ENCODE data around the gene NSUN7. TPM values are rescaled to one million over a fixed set of nuclear protein-coding genes. Genes with fewer than 3 reads are reported as not detected.

NSUN7 gene
- total RNA-seq, 1 donor from 2014 or later: 5.0 TPM

DNA sequence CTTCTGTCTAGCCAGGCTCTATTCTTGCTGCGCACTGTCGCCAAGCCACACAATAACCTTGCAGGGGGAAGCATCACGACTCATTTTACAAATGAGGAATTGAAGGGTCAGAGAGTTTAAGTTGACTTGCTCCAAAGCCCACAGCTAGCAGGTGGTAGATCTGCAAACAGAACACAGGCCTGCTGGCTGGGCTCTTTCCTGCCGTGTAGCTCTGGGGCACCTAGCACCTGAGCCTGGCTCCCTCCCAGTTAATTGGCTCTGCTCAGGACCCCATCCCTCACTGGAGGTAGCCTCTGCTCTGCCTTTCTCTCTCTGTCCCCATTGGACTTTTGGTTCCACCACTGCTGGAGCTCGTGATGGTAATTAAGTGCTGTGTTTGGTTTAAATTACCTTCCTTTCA, 98.5 kb downstream of the NSUN7 start:
- H3K27ac ChIP-seq: peak overlapping the region in 1 of 2 donors; percentile 11
- H3K4me3 ChIP-seq: no peak overlapping the region
- no peaks in the 10 kb centered on the region for H3K9me3 ChIP-seq
- H3K27me3 ChIP-seq: no peaks in the 10 kb centered on the region
- DNase-seq (ENCODE audit: low spot score in 2 of 2): no peak
- H3K36me3 ChIP-seq: no peaks in the 10 kb centered on the region
- H3K4me1 ChIP-seq: peaks cover 0 to 15% of the 10 kb centered on the region in 2 donors
- intact Hi-C loops (cut with DNase I): loop anchor here (5.0 to 10.0 kb wide), 2 partner anchors 34 to 1547 kb away; partner anchors contain the start of gene SHISA3
- TF ChIP-seq, protein P1, sequence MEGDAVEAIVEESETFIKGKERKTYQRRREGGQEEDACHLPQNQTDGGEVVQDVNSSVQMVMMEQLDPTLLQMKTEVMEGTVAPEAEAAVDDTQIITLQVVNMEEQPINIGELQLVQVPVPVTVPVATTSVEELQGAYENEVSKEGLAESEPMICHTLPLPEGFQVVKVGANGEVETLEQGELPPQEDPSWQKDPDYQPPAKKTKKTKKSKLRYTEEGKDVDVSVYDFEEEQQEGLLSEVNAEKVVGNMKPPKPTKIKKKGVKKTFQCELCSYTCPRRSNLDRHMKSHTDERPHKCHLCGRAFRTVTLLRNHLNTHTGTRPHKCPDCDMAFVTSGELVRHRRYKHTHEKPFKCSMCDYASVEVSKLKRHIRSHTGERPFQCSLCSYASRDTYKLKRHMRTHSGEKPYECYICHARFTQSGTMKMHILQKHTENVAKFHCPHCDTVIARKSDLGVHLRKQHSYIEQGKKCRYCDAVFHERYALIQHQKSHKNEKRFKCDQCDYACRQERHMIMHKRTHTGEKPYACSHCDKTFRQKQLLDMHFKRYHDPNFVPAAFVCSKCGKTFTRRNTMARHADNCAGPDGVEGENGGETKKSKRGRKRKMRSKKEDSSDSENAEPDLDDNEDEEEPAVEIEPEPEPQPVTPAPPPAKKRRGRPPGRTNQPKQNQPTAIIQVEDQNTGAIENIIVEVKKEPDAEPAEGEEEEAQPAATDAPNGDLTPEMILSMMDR (IDR thresholded peaks at IDR 0.05): no peak

DNA sequence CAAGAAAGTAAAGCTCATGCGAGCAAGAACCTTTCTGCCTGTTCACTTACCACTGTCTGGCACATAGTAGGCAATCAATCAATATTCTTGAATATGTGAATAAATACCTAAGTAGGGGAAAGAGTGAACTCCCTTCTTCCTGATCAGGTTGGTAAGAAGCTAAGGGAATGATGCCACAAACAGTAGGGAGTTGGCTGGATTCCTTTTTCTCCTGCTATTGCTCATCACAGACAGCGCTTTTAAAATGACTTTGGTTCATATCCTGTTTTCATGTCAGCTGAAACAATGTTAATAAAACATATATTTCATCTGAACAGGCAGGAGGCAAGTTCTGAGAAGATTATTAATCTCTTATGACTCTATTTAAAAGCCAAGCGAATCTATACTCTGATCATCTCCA, 99.2 kb downstream of the NSUN7 start:
- no peaks in the 10 kb centered on the region for H3K9me3 ChIP-seq
- no peak for DNase-seq (ENCODE audit: low spot score in 2 of 2)
- H3K36me3 ChIP-seq: no peaks in the 10 kb centered on the region
- intact Hi-C loops (cut with DNase I): loop anchor here (5.0 to 10.0 kb wide), 2 partner anchors 33 to 1546 kb away; partner anchors contain the start of gene SHISA3
- no peaks in the 10 kb centered on the region for H3K27me3 ChIP-seq
- H3K4me3 ChIP-seq: no peak overlapping the region
- TF ChIP-seq, protein P1 (IDR thresholded peaks at IDR 0.05): no peak
- peak overlapping the region in 1 of 2 donors; percentile 11 for H3K27ac ChIP-seq
- H3K4me1 ChIP-seq: peaks cover 0 to 11% of the 10 kb centered on the region in 2 donors

DNA sequence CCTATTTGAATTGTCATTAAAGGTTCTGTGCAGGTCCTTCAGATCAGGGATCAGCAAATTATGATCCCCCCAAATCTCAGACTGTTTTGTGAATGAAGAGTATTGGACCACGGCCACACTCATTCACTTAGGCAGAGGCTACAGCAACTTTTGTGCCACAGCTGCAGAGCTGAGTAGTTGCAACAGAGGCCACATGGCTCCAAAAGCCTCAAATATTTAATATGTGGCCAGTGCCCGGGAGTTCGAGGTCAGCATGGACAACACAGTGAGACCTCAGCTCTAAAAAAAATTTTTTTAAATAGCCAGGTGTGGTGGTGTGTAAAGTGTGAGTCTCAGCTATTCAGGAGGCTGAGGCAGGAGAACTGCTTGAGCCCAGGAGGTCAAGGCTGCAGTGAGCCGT, 100.7 kb downstream of the NSUN7 start:
- Histone ChIP-seq H3K4me1 (peaks cover 0 to 2% of the 10 kb centered on the region in 2 donors), H3K36me3 (no peaks in the 10 kb centered on the region), H3K27ac (no peak overlapping the region), H3K4me3 (no peak overlapping the region), H3K27me3 (no peaks in the 10 kb centered on the region), H3K9me3 (no peaks in the 10 kb centered on the region)
- no peak for DNase-seq (ENCODE audit: low spot score in 2 of 2)
- TF ChIP-seq, protein P1 (IDR thresholded peaks at IDR 0.05): no peak
- intact Hi-C loops (cut with DNase I): no loop called here

DNA sequence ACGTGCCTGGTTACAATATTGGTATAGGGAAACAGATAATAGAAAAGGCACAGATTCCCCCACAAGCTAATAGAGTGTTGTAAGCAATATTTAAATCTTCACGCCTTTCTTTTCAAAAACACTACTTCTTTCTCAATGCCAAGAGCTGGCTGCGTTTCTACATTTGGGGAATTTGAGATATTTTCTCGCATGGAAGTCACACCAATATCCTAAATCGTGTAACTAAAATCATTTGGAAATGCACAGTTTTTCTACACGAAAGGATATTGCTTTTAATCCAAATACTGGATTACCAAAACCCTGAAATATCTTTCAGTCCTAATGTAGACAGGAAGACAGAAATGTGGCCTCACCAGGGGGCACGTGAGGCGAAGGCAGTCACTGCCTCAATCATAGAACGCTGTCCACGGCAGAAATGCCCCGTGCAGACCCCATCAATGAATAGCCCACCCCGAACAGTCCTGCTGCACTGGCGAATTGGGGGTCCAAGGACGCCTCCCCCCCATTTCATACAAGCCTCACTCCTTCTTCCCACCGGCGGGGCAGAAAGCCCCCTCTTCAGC, 106.6 kb downstream of the NSUN7 start:
- H3K9me3 ChIP-seq: no peaks in the 10 kb centered on the region
- peaks cover 0 to 5% of the 10 kb centered on the region in 2 donors for H3K36me3 ChIP-seq
- TF ChIP-seq, protein P1 (IDR thresholded peaks at IDR 0.05): no peak
- H3K4me1 ChIP-seq: peaks cover 0 to 15% of the 10 kb centered on the region in 2 donors
- H3K4me3 ChIP-seq: peak overlapping the region; percentile 47 to 64
- intact Hi-C loops (cut with DNase I): loop anchor here (5.0 kb wide), 1 partner anchor 41 kb away; no protein-coding TSS in a partner anchor
- peak overlapping the region; percentile 8 to 53 for H3K27ac ChIP-seq
- DNase-seq (ENCODE audit: low spot score in 2 of 2): peak in 1 of 2 donors; percentile 60
- no peaks in the 10 kb centered on the region for H3K27me3 ChIP-seq

DNA sequence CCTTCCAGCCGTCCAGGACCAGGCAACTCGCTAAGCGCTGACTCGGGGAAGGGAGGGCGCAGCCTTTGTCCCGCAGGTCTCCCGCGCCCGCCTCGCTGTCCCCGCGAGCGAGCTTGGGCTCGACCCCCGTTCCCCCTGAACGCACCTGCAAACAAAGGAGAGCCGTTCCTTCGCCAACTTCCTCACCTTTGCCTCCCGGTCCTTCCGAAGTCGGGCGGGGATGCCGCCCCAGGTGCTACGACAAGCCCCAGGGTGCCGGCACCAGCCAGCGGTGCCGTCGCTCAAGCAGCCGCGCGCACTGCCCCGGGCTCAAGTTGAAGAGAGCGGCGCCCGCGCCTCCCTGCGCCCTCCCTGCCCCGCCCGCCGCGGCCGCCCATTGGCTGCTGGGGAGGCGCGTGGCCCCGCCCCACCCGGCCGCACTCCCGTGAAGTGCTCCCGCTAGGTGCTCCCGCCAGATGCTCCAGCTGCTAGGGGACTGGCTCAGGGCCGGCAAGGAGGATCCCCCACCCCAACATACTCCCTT, 107.1 kb downstream of the NSUN7 start:
- DNase-seq (ENCODE audit: low spot score in 2 of 2): peak; percentile 26 to 82
- H3K4me3 ChIP-seq: peak overlapping the region; percentile 47 to 64
- no peaks in the 10 kb centered on the region for H3K9me3 ChIP-seq
- intact Hi-C loops (cut with DNase I): loop anchor here (5.0 kb wide), 1 partner anchor 40 kb away; no protein-coding TSS in a partner anchor
- TF ChIP-seq, protein P1 (IDR thresholded peaks at IDR 0.05): no peak
- no peaks in the 10 kb centered on the region for H3K27me3 ChIP-seq
- peak overlapping the region; percentile 8 to 53 for H3K27ac ChIP-seq
- peaks cover 0 to 15% of the 10 kb centered on the region in 2 donors for H3K4me1 ChIP-seq
- peaks cover 0 to 5% of the 10 kb centered on the region in 2 donors for H3K36me3 ChIP-seq

All from ascending aorta (tissue), 2 donors.